Omental fat pad (tissue), 4 donors: Measurements from ENCODE around the gene DGKD. TPM values are rescaled to one million over a fixed set of nuclear protein-coding genes. Genes with fewer than 3 reads are reported as not detected.

Experiments
- ATAC-seq: fragments of 150-250 bp; one replicate; pipeline ENCODE4 v1.9.1; 2016; ENCODE audit warnings: mild to moderate bottlenecking, moderate library complexity; ENCODE audit not compliant: low FRiP score
- DNase-seq: peaks from one replicate; pipeline ENCODE4 v3.0.0-alpha.2; 2019; ENCODE audit warnings: low spot score
- CTCF ChIP-seq, 3 donors: fragments of 450-650 bp; IDR thresholded peaks; one replicate each; pipeline ENCODE4 v1.5.1; 2016 to 2017; ENCODE audit warnings: antibody characterized with exemption in 3 of 3, mild to moderate bottlenecking in 3 of 3, moderate library complexity in 2 of 3
- total RNA-seq, 4 donors: library from RNA; depleted of rRNA; stranded (reverse); fragments of >200 nt; gene quantifications; one replicate each; pipeline ENCODE4 v1.1.0, GENCODE V29; 2016

Gene DGKD
- total RNA-seq, 4 donors from 2014 or later: 15.3 to 37.5 (median 22.9) TPM

- TF ChIP-seq CTCF (IDR thresholded peaks at IDR 0.05): peak in 2 of 3 donors; percentile 12 to 67
- no peak for DNase-seq
- no peak for ATAC-seq
Observed at GRCh38 chr2:233443511-233444183, 89.4 kb downstream of the DGKD start.

- TF ChIP-seq CTCF (IDR thresholded peaks at IDR 0.05): no peak
- no peak for ATAC-seq
- DNase-seq: no peak
Observed at GRCh38 chr2:233444501-233444900, 90.2 kb downstream of the DGKD start.

GRCh38 chr2:233445152-233445830 is 91.0 kb downstream of the DGKD start:
- no peak for TF ChIP-seq CTCF (IDR thresholded peaks at IDR 0.05)
- DNase-seq (no peak), ATAC-seq (no peak)

- DNase-seq (no peak), ATAC-seq (no peak)
- TF ChIP-seq CTCF (IDR thresholded peaks at IDR 0.05): no peak
Observed at GRCh38 chr2:233446121-233446520, 91.8 kb downstream of the DGKD start.

- no peak for TF ChIP-seq CTCF (IDR thresholded peaks at IDR 0.05)
- no peak for ATAC-seq
- DNase-seq: no peak
Observed at GRCh38 chr2:233446606-233447305, 92.5 kb downstream of the DGKD start.

GRCh38 chr2:233447506-233448219 is 93.4 kb downstream of the DGKD start:
- no peak for TF ChIP-seq CTCF (IDR thresholded peaks at IDR 0.05)
- ATAC-seq: no peak
- peak; percentile 15 for DNase-seq
